ENCODE data around the gene SPATS2L.

The SPATS2L gene

DNA sequence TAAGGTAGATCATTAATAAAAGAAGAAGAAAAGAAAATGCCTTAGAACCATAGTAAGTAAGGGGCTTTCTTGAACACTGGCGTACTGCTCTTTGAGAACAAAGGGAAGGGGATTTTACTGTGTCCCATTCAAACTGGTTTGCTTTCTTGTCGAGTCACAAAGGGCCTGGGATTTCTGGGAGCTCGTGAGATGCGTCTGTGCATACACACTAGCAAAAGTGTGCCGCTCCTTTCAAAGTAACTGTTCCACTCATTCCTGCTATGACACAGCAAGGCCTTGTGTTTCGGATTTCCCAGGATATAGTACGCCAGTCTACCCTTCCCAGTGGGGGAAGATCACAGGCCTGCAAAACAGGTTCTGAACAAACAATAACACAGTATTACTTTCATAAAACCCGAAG lies 110.4 kb downstream of the SPATS2L start:
- DNase-seq (ENCODE audit: low spot score) = no peak

DNA sequence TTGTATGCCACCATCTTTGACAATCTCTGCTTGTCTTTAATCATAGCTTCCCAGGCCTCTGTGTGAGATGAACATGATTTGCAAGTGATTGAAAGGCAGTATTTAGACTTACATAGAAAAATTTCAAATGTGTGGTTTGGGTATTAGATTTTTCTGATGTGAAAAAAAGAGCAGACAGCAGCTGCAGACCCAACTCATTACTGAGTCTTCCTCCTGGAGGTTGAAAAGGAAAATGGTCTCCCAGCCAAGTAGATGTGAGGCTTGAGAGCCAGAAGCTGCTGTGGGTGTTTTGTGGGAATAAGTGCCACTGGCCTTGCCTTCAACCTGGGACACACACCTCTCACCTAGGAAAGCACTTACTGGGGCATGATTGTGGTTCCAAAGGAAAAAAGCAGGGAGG lies 110.9 kb downstream of the SPATS2L start:
- DNase-seq (ENCODE audit: low spot score) = no peak

DNA sequence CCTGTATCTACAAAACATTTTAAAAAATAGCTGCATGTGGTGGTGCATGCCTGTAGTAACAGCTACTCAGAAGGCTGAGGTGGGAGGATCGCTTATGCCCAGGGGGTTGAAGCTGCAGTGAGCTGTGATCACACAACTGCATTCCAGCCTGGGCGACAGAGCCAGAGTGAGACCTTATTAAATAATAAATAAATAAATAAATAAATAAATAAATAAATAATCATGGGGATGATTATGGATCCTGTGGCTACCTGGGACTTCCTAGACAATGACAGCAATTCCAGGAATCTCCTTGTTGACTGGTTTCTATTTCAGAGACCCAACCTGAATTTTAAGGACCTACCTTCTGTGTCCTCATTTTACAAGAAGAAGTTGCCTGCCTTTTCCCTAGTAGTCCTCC lies 111.9 kb downstream of the SPATS2L start:
- DNase-seq (ENCODE audit: low spot score) = no peak

DNA sequence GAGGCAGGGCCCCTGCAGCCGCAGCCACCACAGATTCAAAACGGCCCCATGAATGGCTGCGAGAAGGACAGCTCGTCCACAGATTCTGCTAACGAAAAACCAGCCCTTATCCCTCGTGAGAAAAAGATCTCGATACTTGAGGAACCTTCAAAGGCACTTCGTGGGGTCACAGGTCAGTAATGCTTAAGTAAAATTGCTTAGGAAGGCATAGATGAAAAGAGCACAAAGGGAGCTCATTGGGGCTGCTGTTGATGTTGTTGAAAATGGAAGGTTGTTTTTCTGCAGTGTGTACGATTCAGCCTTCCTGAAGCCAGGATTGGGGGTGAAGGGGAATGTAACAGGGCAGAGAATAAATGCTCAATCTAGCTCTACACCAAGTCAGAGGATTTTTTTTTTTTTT lies 112.8 kb downstream of the SPATS2L start:
- DNase-seq (ENCODE audit: low spot score) = no peak

DNA sequence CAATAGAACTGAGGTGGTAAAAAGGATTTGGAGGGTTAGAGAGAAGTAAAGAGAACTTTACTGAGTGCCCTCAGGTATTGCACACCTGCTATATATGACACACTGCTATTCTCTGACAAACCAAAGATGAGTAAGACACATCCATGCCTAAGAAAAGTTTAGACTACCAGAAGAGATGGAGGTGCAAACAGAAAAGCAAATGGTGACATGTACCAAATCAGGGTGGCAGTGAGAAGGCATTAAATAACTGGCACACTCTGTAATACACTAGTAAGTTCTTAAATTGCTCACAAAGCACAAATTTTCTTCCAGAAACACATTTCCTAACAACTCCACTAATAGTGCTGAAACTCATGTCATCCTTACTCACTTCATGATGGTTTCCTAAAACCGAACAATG lies 114.8 kb downstream of the SPATS2L start:
- DNase-seq (ENCODE audit: low spot score) = no peak

DNA sequence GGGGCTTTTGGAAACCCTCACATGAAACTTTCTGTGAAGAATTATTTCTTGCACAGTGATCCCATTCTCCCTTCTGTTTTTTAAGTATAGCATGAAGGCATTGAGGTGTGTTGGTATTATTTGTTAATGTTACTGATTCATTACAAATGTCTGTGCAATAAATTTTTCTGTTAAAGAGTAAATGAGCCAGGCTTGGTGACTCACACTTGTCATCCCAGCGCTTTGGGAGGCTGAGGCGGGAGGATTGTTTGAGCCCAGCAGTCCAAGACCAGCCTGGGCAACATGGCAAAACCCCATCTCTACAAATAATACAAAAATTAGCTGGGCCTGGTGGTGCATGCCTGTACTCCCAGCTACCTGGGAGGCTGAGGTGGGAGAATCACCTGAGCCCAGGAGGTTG lies 115.6 kb downstream of the SPATS2L start:
- no peak for DNase-seq (ENCODE audit: low spot score)

DNA sequence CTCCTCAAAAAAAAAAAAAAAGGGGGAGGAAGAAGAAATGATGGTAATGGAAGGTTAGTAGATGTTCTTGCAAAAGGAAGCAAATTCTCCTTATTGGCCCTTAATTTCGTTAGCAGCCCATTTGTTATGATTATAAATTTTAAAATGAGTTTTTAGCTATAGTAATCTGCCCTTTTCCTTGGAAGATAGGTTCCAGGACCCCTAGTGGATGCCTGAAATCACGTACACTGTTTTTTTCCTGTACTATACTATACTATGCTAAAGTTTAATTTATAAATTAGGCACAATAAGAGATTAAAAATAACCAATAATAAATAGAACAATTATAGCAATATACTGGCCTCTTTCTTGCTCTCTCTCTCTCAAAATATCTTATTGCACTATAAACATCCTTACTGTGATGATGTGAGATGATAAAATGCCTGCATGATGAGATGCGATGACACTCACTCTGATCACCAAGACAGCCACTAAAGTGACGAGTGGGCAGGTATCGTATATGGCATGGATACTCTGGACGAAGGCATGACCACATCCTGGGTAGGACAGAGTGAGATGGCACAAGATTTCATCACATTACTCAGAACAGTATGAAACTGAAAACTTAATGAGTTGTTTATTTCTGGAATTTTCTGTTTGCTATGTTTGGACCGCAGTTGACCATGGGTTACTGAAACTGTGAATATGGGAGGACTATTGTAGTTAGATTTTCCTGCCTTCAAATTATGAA lies 116.2 kb downstream of the SPATS2L start:
- DNase-seq (ENCODE audit: low spot score) = no peak

DNA sequence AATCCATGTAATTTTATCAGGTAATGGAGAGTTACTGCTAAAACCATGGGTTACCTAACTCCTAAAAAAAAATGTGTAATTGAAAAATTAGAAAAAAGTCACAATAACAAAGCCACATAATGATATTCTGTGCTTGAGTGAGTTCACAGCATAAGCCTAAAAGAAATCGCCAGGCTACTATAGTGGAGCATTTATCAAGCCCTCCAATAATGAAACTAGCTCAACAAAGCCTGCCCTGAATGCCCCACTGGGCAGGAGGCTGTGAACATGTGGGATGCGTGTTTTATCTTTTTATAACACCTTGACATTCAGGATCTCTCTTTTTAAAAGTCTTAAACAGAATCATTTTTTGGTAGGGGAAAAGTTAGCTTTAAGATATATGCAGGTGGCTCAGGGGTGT lies 117.0 kb downstream of the SPATS2L start:
- DNase-seq (ENCODE audit: low spot score) = no peak

DNA sequence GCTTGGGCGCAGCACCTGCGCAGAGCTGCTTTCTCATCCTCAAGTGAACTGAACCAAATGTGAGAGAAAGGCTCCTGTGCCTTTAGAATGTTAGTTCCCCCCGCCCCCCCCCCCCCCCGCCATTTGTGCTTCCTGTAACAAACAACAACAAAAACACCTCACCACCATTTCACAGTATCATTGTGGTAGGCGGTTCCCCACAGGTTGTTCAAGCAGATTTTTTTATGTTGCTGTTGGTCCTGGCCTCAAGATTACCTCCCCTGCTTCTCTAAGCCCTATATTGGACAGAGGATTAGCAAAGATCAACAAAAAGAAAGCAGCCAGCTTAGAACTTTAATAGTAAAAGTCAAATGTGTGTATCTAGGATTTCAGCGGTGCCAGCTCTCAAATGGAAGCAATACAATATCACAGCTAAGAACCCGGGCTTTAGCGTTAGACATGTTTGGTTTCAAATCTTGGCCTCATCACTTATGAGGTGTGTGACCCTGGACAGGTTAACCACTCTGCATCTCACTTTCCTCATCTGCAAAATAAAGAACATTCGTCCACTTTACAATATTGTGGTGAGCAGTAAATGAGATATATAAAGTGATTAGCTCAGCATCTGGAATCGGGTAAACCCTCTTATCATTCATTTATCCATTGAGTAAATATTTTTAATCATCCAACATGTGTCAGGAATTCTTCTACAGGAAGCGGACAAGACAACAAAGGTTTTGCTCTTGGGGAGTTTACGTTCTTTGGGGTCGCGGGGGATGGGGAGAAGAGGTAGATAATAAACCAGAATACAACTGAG lies 118.7 kb downstream of the SPATS2L start:
- DNase-seq (ENCODE audit: low spot score) = no peak

DNA sequence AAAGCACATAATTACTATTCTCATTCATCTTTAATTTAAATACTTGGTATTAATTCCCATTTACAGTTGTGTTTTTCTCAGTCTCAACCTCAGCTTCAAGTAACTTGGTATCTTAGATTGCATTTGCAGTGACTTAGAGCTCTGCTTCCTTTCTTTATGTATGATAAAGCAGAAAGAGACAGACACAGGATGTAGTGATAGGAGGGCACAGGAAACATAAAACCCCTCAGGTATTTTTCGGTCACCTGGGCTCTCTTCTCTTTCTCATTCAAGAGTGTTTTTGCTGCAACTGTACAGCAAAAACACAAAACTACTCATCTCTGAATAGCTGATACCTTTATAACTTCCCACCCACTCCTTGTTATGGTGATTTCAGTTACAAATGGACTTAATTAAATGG lies 120.3 kb downstream of the SPATS2L start:
- no peak for DNase-seq (ENCODE audit: low spot score)

DNA sequence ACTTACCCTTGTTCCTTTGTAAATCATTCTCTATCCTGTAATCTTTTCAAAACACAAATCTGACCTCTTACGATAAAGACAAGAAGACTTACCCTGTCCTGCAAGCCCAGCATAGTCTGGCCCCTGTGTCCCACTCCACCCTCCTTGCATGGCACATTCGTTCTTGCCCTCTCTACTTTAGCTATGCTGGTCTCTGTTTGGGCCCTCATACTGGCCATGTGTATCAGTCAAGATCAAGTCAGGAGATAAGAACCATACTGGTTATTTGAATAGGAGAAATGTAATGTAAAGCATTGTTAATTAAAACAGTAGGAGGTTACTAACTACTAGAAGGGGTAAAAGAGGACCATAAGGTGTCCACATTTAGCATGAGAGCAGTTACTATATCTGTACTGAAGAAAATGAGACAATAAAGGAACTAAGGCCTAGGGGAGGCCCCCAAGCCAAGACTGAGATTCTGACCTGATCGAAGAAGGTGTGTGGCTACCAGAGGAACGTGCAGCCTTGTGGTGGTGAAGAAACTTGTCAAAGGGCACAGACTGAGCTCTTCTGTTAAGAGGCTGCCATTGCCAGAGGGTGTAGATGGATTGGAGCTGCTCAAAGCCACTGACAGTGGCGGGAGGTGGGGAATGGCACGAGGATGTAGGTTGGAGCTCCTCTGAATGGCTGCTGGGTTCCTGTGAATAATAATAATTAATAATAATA lies 122.6 kb downstream of the SPATS2L start:
- DNase-seq (ENCODE audit: low spot score) = no peak

DNA sequence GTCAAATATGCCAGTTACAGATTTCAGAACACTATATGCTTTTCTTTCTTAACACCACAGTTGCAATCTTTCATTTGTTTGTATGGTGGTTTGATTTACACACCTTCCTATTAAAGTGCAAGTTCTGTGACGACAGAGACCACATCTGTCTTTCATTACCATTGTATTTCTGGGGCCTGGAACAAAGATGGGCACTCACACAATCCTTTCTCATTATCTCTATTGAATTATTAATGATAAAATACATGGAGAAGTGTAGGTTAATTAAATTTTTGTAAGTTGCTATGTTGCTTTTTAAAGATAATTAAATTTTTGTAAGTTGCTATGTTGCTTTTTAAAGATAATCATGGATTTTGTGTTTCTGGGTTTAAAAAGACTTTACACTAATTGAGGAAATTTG lies 123.5 kb downstream of the SPATS2L start:
- DNase-seq (ENCODE audit: low spot score) = no peak

DNA sequence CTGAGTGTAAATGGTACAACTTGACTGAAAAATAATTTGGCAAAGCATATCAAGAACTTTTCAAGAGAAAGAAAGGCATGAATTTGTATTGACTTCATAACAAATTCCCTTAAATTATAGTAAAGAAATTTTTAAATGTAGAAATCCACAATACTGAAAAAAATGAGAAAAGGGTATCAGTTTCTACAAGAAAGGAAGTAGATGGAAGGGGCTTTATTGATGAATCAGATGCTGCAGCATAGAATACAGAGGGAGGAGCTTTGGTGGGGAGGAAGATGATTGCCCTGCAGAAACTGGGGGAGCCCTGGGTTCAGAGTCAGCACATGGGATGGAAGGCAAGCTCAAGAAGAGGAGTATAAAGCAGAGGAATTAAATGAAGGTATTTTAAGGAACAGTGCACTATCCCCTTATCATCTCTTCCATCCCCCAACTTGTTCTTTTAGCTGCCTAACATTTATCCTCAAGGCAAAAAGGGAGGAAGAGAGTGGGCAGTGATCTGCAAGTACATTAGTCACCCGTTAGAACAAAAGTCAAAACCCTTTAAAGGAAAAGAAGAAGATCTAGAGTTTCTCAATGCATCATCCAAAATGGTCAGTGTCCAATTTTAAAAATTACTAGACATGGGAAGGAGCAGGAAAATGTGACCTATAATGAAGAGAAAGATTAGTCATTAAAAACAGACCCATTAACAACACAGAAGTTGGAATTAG lies 125.7 kb downstream of the SPATS2L start:
- no peak for DNase-seq (ENCODE audit: low spot score)

DNA sequence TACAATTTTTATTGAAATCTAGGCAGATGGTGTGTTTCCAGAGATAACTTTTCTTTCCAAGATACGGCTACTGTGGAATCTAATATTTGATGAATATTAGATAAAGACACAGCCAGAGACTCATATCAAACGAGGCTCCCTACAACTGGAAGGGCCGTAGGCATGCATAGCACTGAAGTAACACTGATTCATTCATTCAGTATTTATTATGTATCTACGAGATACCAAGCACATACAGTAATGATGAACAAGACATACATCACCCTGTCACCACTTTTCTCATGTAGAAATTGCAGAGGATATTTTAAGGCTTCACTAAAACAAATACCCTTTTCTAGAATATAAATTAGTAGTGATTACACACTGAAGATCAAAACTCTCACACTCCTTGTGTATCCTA lies 128.9 kb downstream of the SPATS2L start:
- no peak for DNase-seq (ENCODE audit: low spot score)

DNA sequence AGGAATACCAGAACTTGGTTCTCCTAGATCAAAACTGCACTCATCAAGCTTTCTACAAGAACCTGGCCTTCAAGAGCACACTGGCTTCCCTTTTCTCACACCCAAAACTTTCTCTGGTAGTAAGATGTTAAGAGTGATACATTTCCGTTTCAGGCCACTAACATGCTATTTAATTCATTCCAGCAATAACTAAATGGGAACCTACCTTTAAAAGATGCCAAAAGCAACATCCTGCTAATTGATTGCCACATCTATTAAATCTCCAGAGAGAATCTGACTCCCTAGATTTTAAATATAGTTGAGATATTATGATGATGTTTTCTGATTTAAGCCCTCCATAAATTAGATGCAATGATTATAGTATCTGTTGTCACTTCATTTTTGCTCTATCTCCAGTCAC lies 131.8 kb downstream of the SPATS2L start:
- no peak for DNase-seq (ENCODE audit: low spot score)

DNA sequence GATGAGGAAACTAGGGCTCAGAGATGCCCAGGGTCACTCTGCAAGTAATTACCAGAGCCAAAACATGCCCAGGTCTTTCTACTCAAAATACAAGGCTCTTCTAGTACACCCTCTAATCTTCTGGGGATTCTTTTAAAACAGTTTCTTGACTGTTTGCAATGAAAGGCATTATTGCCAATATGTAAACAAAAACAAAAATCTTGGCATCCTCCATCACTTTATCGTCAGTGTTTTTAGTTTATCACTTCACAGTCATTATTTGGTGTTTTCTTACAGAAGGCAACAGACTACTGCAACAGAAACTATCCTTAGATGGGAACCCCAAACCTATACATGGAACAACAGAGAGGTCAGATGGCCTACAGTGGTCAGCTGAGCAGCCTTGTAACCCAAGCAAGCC lies 132.4 kb downstream of the SPATS2L start:
- DNase-seq (ENCODE audit: low spot score) = no peak

DNA sequence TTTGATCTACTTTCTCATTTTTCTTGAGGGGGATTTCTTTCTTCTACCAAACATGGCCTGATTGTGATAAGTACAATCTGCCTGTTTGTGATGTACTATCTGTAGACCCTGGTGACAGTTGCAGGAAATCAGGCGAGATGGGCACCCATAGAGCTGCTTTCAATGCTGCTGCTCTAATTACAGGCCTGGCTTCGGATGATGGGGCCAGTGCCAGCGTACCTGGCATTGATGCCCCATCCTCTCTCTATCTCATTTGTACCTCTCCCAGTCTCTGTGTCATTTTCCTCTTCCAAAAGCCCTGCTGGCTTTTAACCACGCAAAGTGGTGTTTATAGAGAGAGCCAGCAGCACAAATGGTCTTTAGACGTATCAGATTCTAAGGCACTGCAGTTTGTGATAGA lies 133.5 kb downstream of the SPATS2L start:
- DNase-seq (ENCODE audit: low spot score) = no peak

DNA sequence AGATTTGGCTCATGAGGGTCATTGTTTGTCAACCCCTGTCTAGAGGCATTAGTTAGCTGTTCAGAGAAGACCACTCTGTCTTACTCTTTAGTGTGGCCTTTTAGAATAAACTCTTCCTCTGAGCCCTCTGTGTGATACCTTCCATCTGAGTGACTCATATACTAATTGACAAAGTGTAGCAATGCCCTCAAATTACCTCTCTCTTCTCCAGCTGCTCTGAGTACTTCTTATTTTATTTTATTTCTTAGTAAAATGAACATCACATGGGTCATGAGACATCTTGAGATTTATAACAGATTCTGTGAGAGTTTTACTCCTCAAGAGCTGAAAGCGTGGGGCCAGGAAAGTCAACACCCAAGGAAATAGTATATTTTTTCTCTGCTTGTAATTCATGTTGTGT lies 136.0 kb downstream of the SPATS2L start:
- DNase-seq (ENCODE audit: low spot score) = no peak

DNA sequence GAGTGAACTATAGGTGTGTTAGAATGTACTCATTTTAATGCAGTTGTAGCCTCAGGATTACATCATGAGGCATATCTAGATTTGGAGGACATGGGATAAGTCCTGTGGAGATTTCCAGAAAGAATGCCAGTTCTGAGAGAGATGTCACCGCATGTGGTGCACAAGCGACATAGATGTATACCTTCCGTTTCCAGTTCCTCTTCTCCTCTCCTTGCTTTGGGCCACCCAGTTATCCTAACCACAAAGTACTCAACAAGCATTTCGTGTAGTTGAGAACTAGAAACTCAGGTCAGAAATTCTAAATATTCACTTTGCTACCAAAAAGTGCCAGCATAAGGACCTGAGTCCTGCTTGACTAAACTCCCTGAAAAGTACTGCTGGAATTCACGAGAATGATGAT lies 136.9 kb downstream of the SPATS2L start:
- no peak for DNase-seq (ENCODE audit: low spot score)

DNA sequence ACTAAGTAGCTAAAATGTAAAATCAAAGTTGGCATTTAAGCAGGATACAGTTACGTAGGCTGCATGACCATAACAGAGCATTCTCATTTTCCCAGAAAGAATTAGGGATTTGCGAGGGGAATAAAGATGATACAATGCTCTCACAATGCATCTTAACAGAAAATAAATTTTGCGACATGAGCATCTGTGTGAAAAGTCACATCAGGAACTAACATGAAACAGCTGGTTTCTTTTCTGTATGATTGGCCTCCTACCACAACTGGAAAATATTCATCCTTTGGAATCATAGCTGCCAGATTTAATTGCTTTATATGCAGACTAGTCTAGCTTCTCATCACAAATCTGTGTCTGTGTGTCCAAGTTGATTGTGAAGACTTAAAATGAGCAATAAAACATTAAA lies 137.4 kb downstream of the SPATS2L start:
- no peak for DNase-seq (ENCODE audit: low spot score)

DNA sequence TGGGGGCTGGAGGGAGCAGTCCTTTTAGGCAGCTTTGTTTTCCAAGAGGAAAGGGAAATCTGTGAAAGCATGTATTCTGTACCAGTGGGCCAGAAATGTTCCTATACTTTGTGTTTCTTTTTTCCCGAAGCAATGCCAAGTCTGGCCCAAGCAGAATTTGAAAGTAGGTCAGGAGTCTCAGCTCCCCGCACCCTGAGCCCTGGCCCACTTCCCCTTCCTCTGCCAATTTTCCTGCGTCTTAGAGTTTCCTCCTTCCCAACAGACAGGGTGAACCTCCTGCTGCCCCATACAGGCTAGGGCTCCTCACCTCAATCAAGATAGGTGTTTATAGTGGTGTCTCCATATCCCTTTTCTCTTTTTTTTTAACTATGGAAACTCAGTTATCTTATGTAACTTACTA lies 138.0 kb downstream of the SPATS2L start:
- no peak for DNase-seq (ENCODE audit: low spot score)

DNA sequence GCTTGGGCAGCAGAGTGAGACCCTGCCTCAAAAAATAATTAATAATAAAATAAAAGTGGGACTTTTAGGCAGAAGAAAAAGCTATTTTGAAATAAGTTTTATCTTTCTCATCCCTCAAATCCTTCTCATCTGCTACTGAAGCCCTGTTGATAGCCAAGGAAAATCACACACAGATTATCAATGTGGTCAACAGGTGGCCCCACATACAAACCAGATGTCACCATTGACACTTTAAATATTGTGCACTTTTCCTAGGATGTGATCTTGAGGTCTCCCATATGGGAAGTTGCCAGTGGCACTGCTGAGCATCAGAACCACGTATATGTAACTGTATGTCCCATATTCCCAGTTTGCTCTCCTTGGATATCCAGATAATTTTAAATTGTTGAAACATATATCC lies 138.8 kb downstream of the SPATS2L start:
- no peak for DNase-seq (ENCODE audit: low spot score)

DNA sequence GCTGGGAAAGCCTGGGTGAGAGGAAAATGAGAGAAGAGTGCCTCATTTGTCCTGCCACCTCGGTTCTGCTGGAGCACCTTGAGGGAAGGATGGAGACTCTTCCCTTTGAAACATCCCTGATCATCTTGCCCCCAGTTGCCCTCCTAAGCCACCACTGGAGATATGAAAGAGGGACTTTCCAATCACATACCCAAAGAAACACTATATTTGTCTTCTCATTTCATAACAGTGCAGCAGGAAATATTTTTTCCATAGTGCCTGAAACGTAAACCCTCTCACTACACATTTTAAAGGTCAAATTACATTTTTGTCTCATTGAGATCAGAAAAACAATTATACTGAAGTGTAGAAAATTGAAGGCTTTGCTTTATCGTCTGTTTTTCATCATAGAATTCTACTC lies 140.1 kb downstream of the SPATS2L start:
- DNase-seq (ENCODE audit: low spot score) = no peak
